ACHN (cell line): ENCODE data around the gene ELN.
"Not testable (repeated sequence)": the region's sequence is repeated elsewhere in the genome, so short reads cannot be mapped to it uniquely, and the experiment has no call there.

ENCODE experiments used
- DNase-seq: peaks from one replicate; pipeline ENCODE4 v3.0.0-alpha.2; 2015
- in situ Hi-C: cut with HindIII; loops from 2 replicates; pipeline ENCODE4 v1.10.0; 2017; ENCODE audit warnings: low sequenced_read_pairs, low pct_ligation_motif_present, low pct_unique_long_range_greater_than_20kb

The ELN gene

DNA sequence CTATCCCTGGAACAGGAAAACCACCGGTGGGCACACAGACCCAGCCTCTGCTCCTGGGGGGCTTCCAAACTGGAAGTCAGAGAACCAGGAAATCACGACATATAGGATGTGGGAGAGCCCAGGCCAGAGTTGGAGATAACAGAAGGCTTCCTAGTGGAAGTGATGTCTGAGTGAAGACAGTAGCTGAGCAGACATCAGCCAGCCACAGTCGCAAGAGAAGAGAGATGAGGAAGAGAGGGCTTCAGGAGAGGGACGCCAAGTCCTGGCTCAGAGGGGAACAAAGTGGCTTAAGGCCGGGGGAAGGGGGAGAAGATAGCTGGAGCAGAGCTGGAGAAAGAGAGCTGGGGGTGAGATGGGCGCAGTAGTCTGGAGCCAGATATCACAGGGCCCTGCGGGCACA lies 30.9 kb upstream of the ELN start:
- no peak for DNase-seq
- in situ Hi-C loops, result no loop called here

DNA sequence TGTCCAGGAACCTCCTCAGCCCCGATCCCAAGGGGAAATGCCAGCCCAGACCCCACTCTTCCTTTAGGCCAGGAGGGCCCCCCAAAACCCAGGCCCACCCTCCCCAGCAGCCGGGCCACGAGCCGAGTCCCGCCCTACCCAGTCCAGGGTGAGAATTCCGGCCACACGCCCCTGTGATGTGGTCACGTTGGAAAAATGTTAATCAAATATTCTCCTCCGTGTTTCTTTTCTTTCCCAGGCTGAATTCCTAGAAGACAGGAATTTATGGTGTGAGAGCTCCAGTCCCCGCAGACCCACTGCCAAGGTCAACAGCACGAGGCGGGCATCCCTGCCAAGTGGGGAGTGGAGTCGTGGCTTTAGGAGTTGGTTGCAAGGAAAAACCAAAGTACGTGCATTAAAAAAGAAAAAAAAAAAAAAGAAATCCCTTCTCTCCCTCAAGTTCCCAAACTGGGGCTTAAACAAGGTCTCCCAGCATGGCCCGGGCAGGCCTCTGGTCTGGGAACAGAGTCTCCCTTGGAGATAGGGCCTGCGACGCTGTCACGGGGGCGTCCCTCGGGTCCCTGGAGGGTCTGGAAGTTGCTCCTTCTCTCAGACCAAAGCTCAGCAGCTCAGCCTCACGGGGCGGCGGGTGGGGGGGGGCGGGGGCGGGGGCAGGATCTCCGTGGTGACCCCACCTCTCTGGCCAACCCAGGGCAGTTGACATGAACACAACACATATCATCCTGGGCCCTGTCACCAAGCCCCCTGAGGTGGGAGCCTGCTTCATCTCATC lies 28.1 kb upstream of the ELN start:
- no peak for DNase-seq
- in situ Hi-C loops, result loop anchor here (25.0 kb wide), 1 partner anchor 138 kb away; the partner anchor contains the start of gene TMEM270

DNA sequence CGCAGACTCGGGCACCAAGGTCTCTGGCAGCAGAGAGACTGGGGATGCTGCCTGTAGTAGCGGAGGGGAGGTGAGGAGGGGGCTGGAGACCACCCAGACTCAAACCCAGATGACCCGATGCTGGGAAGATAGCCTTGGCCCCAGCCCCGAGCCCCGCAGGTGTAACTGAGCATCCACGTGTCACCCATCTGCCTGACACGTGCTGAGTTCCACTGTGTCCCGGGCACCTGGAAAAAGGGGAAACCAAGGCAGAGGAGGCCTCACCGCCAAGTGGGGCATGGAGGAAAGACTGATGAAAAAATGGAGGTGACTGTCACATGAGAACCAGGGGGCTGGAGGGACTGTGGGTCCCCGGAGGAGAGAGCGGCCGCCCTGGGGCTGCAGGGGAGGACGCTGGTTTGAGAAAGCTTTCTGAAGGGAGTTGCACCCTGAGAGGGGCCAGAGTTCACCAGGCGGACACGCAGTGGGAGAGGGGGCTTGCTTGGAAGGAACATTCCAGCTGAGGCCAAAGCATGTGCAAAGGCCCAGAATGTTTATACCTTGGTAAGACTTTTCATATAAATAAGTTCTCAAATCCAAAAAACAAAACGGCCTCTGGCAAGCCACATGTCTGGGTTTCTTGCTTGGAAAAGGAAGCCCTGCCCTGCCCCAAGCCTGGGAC lies 27.4 kb upstream of the ELN start:
- no peak for DNase-seq
- in situ Hi-C loops, result loop anchor here (25.0 kb wide), 1 partner anchor 138 kb away; the partner anchor contains the start of gene TMEM270

DNA sequence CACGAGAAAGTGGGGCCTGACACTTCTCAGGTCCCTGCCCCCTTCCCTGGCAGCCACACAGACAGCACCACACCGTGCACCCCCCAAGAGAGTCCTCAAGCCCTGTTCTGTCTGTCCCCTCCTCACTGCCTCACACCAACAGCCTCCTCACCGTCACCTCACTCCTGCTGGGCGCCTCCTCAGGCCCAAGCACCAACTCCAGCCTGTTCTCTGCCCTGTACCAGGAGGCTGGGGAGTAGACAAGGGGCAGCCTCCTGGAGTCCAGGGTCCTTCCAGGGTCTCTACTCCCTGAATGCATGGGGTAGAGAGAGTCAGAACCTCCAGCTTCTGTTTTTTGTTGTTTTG lies 26.9 kb upstream of the ELN start:
- no peak for DNase-seq
- in situ Hi-C loops, result loop anchor here (25.0 kb wide), 1 partner anchor 139 kb away; the partner anchor contains the start of gene TMEM270

DNA sequence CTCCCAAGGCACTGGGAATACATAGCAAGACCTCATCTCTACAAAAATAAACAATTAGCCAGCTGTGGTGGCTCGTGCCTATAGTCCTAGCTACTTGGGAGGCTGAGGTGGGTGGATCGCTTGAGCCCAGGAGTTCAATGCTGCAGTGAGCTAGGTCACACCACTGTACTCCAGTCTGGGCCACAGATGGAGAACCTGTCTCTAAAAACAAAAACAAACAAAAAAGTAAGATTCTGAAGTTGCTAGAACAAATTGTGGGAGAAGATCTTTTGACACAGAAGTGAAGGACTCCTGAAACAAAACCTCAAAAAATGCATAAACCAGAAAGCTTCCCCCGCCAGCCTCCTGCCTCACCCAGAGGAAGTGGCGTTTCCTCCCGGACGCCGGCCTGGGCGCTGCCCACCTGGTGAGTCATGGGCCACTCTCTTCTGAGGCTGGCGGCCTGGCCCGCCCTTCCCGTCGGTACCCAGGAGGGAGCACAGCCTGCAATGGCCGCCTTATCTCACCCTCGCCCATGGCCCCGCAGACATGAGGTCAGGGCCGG lies 25.4 kb upstream of the ELN start:
- DNase-seq, result peak; percentile 81
- in situ Hi-C loops, result loop anchor here (25.0 kb wide), 1 partner anchor 140 kb away; the partner anchor contains the start of gene TMEM270

DNA sequence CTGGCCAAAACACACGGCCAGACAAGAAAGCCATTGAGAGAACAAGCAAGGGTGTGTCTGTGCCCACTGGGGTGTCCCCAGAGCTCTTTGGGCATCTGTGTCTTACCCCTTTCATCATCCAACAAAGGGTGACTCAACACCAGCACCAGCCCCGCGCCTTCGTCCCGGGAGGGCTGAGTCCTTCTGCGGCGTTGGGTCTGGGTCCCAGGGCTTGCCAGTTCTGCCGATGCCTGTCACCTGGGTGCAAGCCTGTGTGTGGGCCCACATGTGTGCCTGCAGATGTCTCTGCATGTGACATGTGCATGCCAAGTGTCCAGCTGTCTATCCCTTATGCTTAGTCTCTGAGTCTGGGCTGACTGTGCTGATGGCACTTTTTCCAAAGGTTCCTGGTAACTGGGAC lies 24.4 kb upstream of the ELN start:
- in situ Hi-C loops, result loop anchor here (25.0 kb wide), 1 partner anchor 141 kb away; the partner anchor contains the start of gene TMEM270
- no peak for DNase-seq

DNA sequence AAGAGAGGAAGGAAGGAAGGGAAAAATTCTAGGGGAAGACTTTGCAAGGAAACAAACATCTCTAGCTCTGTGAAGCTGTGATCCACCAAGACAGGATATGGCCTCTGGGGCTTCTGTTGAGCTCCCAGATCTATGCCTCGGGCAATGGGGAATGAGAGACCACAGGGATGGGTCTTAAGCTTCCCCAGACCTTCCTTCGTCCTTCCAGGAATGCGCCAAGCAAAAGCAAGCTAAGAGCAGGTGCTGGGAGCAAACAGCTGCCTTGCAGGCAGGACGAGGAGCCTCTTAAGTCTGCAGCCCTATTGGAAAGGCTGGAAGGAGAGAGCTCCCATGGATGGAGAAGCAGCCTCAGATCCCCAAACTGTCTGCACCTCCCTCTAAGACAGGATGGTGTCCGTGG lies 21.9 kb upstream of the ELN start:
- in situ Hi-C loops, result loop anchor here (25.0 kb wide), 1 partner anchor 144 kb away; the partner anchor contains the start of gene TMEM270
- no peak for DNase-seq

DNA sequence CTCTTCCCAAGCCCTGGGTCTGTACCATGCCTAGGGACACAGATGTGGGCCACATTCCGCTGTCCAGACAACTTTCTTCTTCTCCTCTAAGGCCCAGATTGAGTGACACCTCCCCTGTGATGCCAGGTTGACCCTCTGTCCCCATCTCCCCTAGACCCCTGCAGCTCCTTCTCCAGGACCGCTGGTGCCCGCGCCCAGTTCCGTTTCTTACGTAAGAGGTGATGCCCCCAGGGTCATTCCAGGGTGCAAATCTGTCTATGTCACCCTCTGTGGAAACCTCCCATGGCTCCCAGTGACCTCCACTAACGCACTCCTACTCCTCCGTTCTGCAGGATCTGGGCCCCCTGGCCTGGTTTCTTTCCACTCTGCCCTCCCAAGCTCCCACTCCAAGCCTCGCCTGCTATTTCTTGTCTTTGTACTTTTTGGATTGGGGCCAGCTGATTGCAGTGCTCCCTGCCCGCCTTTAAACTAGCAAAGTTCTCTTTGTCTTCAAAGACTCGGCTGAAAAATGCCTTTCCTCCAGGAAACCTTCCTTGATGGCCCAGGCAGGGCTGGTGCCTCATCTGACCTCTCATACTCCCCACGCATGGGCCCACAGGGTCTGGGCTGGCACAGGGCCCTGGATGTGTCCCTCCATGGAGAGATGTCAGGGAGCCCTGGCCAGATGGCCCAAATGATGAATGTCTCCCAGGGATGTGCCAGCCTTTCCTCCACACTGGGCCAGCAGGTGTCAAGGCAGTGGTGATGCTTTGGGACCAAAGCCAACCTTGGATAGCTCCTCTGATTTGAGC lies 21.3 kb upstream of the ELN start:
- in situ Hi-C loops, result loop anchor here (25.0 kb wide), 1 partner anchor 144 kb away; the partner anchor contains the start of gene TMEM270

DNA sequence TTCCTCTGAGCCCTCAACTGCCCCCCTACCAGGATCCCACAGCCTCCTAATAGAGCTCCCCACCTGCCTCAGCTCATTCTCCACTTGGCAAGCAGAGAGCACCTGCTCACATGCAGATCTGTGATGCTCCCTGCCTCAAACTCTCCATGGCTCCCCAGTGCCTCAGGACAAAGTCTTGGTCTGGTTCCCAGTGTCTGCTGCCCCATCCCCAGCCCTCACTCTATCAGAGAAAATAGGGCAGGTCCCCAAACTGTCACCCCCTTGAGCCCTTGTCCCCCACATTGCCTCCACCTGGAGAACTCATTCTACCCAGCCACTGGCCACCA lies 20.8 kb upstream of the ELN start:
- DNase-seq, result no peak
- in situ Hi-C loops, result loop anchor here (25.0 kb wide), 1 partner anchor 145 kb away; the partner anchor contains the start of gene TMEM270

More for the DNA sequence above, 21.3 kb upstream of the ELN start:
- no peak for DNase-seq

DNA sequence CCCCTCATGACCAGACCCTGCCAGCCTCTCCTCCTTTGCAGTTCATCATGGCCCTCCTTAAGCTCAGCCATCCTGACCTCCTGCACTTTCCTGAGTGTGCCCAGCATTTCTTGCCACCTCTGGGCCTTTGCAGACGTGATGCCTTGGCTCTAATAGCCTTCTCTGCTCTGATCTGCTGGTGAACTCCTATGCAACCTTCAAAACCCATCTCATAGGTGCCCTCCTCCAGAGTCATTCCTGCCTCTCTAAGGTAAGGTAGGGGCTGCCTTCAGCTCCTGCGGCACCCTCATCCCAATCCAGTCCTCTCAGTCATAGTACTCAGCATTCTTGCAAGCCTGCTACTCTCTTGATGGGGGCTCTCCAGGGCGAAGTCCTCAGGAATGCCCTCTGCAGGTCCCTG lies 19.3 kb upstream of the ELN start:
- DNase-seq, result no peak
- in situ Hi-C loops, result loop anchor here (25.0 kb wide), 1 partner anchor 146 kb away; the partner anchor contains the start of gene TMEM270

DNA sequence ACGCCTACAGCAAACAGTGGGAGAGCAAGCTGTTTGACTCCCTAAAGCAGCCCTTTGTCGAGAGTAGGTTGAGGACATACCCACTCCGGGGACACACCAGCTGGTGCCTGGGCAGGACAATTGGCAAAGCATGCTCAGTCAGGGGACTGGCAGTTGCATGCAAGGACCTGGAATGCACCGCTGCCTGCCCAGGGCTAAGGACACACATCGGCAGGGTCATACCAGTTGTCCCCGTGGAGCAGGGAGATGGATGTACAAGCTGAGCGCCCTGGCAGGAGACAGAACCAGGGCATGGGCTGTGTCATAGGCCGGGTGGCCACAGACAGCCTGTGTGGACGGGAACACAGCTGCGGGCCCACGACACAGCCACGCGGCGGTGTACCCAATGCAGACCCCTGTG lies 18.3 kb upstream of the ELN start:
- in situ Hi-C loops, result loop anchor here (25.0 kb wide), 1 partner anchor 147 kb away; the partner anchor contains the start of gene TMEM270
- no peak for DNase-seq

DNA sequence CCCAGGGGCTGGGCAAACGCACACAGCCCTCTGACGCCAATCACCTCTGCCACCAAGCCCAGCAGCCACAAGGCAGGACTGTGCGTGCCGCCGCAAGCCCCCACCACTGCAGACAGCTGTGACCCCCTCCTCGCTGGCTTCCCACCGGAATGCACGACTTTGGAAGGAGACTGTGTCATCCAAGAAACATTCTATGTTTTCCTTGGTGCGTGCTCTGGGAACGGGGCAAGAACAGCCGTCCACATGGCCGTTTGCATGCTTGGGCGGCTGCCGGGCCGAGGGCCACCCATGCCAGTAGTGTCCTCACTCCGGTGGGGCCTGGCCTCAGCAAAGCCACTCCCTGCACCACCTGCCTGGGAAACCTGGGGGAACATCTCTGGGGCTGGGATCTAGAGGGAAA lies 17.6 kb upstream of the ELN start:
- DNase-seq, result no peak
- in situ Hi-C loops, result loop anchor here (25.0 kb wide), 1 partner anchor 148 kb away; the partner anchor contains the start of gene TMEM270

DNA sequence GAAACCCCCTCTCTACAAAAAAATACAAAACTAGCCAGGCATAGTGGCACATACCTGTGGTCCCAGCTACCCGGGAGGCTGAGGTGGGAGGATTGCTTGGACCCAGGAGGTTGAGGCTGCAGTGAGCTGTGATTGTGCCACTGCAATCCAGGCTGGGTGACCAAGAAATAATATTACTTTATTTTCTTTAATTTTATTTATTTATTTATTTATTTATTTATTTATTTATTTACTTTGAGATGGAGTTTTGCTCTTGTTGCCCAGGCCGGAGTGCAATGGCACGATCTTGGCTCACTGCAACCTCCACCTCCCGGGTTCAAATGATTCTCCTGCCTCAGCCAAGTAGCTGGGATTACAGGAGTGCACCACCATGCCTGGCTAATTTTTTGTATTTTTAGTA lies 16.6 kb upstream of the ELN start:
- DNase-seq, result not testable (repeated sequence)
- in situ Hi-C loops, result loop anchor here (25.0 kb wide), 1 partner anchor 149 kb away; the partner anchor contains the start of gene TMEM270

DNA sequence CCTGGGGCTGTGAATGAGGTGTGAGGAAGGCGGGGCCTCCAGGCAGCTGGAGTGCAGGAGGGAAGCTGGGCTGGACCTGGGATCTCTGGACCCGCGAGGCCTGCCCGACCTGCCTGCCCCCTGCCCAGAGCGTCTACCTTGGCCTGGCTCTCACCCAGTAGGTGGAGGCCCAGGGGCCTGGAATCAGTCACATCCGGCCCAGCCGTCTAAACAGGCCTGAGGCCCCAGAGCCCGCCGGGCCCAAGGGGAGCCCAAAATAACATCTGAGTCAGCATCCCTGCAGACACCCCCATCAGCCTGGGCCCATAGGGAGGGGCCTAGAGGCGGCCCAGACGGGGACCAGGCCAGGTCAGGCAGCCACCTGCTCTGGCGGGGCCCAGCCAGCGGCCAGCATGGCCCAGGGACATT lies 15.1 kb upstream of the ELN start:
- DNase-seq, result no peak
- in situ Hi-C loops, result loop anchor here (25.0 kb wide), 1 partner anchor 151 kb away; the partner anchor contains the start of gene TMEM270

DNA sequence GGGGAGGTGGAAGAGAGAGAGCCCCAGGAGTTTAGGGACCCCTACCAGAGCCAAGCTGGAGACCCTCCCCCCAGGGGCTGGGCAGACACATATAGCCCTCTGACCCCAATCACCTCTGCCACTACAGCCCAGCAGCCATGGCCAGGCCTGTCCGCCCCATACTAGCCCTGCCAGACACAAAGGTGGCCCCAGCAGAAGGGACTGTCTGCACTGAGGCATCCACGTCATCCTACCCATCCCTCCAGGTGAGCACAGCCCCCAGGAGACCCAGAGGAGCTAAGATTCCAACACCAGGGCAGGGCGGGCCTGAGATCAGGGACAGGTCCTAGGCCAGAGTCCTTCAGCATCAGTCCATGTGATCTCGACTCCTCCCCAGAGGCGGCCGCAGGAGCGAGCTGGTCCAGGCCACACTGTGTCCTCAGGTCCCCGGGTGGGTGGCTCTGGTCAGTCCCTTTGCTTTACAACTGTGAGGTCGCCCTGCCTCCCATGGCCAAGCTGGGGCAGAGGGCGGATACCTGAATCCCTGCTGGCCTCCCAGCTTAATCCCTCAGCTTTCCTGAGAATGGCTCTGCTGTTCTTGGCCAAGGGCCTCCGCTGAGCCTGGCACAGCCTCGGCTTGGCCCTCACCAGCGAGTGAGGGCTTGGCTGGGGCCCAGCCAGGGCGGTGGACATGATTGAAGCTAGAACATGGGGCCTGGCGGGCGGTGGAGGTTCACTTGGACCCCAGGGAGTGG lies 14.3 kb upstream of the ELN start:
- no peak for DNase-seq
- in situ Hi-C loops, result loop anchor here (25.0 kb wide), 1 partner anchor 151 kb away; the partner anchor contains the start of gene TMEM270

DNA sequence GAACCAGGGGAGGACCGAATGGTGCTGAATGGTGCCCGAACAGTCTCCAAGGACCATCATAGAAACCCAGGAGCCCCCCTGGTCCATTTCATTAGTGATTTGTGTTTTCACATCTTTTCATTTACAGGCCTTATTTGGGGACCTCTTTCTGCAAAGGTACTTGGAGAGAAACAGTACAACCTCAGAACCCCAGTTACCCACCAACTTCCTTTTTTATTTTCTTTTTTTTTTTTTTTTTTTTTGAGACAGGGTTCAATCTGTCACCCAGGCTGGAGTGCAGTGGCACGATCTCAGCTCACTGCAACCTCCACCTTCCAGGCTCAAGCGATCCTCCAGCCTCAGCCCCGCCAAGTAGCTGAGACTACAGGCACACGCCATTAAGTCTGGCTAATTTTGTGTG lies 13.0 kb upstream of the ELN start:
- DNase-seq, result no peak
- in situ Hi-C loops, result loop anchor here (25.0 kb wide), 1 partner anchor 153 kb away; the partner anchor contains the start of gene TMEM270

DNA sequence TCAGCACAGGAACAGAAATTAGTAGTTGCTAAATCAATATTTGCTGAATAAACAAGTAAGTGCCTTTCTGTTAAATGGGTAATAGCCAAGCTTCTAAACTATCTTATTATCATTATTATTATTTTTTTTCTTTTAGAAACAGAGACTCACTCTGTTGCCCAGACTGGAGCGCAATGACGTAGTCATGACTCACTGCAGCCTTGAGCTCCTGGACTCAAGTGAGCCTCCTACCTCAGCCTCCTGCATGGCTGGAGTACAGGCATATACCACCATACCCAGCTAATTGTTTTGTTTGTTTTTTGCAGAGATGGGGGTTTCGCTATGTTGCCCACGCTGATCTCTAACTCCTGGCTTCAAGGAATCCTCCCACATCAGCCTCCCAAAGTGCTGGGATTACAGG lies 12.3 kb upstream of the ELN start:
- no peak for DNase-seq
- in situ Hi-C loops, result loop anchor here (25.0 kb wide), 1 partner anchor 153 kb away; the partner anchor contains the start of gene TMEM270
